Ovary (tissue), 3 donors: ENCODE measurements around the gene CAP1.

Experiments
- CTCF ChIP-seq, 3 donors: fragments of 450-650 bp in 2 of 3; fragments of 200-600 bp in 1 of 3; IDR thresholded peaks; one replicate each; pipeline versions ENCODE4 v1.5.1 to v1.8.0; 2016 to 2022; ENCODE audit warnings: antibody characterized with exemption in 3 of 3, mild to moderate bottlenecking in 1 of 3
- POLR2A ChIP-seq: fragments of 450-650 bp; IDR thresholded peaks from one replicate; pipeline ENCODE4 v1.6.1; 2017; ENCODE audit warnings: antibody characterized with exemption, mild to moderate bottlenecking, moderate library complexity
- donor health status: DM: no; HTN: no; CAD: no.

GRCh38 chr1:40076895-40077312 lies 36.4 kb downstream of the CAP1 start:
- TF ChIP-seq CTCF (IDR thresholded peaks at IDR 0.05): no peak
- TF ChIP-seq POLR2A: no peak
